GOT3 (cell line): ENCODE measurements around the gene RARRES2.

Source experiments
- DNase-seq: peaks from one replicate; lab custom pipeline; 2025; ENCODE audit warnings: mixed read lengths; lab: John Stamatoyannopoulos, UW

RARRES2 gene

GRCh38 chr7:150361807-150362621 lies 20.6 kb upstream of the RARRES2 start:
- no peak for DNase-seq

- DNase-seq: no peak
These were observed 20.0 kb upstream of the RARRES2 start for GRCh38 chr7:150361402-150361801.

GRCh38 chr7:150360363-150361058 lies 19.1 kb upstream of the RARRES2 start:
- no peak for DNase-seq

GRCh38 chr7:150359622-150360362 lies 18.4 kb upstream of the RARRES2 start:
- no peak for DNase-seq

GRCh38 chr7:150358988-150359621 lies 17.7 kb upstream of the RARRES2 start:
- no peak for DNase-seq

- no peak for DNase-seq
These were observed 17.0 kb upstream of the RARRES2 start for GRCh38 chr7:150358433-150358832.

GRCh38 chr7:150357771-150358427 lies 16.5 kb upstream of the RARRES2 start:
- no peak for DNase-seq

GRCh38 chr7:150357270-150357669 lies 15.8 kb upstream of the RARRES2 start:
- no peak for DNase-seq

GRCh38 chr7:150356265-150356897 lies 15.0 kb upstream of the RARRES2 start:
- no peak for DNase-seq

- no peak for DNase-seq
These were observed 14.2 kb upstream of the RARRES2 start for GRCh38 chr7:150355666-150356059.

- no peak for DNase-seq
These were observed 10.3 kb upstream of the RARRES2 start for GRCh38 chr7:150351587-150352194.

- DNase-seq: no peak
These were observed 5.5 kb upstream of the RARRES2 start for GRCh38 chr7:150346922-150347321.

- DNase-seq: no peak
These were observed 3.6 kb upstream of the RARRES2 start for GRCh38 chr7:150345012-150345411.

- no peak for DNase-seq
These were observed 2.9 kb upstream of the RARRES2 start for GRCh38 chr7:150344299-150344698.

GRCh38 chr7:150343225-150343624 lies 1.8 kb upstream of the RARRES2 start:
- no peak for DNase-seq

GRCh38 chr7:150342121-150342408 lies 636 bp upstream of the RARRES2 start:
- DNase-seq: no peak

GRCh38 chr7:150340875-150341262 lies 560 bp downstream of the RARRES2 start:
- no peak for DNase-seq

GRCh38 chr7:150340024-150340749 lies 1.2 kb downstream of the RARRES2 start:
- no peak for DNase-seq

- DNase-seq: no peak
These were observed 2.0 kb downstream of the RARRES2 start for GRCh38 chr7:150339409-150339809.

GRCh38 chr7:150338166-150338829 lies 3.1 kb downstream of the RARRES2 start:
- DNase-seq: no peak
